Small intestine (tissue), 7 donors: Measurements from ENCODE around the gene CNIH2. TPM values are rescaled to one million over a fixed set of nuclear protein-coding genes. Genes with fewer than 3 reads are reported as not detected.
A peak's percentile ranks its signal among the peaks of the same experiment; 100 is the strongest.

ENCODE experiments used
- DNase-seq, 2 donors: peaks; one replicate each; pipeline versions ENCODE4 v3.0.0 to v3.0.0-alpha.2; 2013
- FAIRE-seq: peaks from 2 replicates; lab custom pipeline; 2012; peaks lifted over from hg19 to GRCh38; lab: Jason Lieb, UNC
- H3K27ac ChIP-seq, 3 donors: one replicate each; pipeline ENCODE4 v1.5.1; 2013; ENCODE audit warnings: low read length in 2 of 3, mild to moderate bottlenecking in 2 of 3, control low read depth in 1 of 3, inconsistent platforms in 1 of 3, low read depth in 1 of 3, moderate library complexity in 1 of 3
- H3K27me3 ChIP-seq, 3 donors: one replicate each; pipeline ENCODE4 v1.6.1; 2013; ENCODE audit warnings: low read length in 3 of 3, inconsistent platforms in 1 of 3; ENCODE audit not compliant: control insufficient read depth in 3 of 3, insufficient read depth in 3 of 3
- H3K36me3 ChIP-seq, 3 donors: one replicate each; pipeline ENCODE4 v1.6.1; 2013; ENCODE audit warnings: low read length in 3 of 3, inconsistent platforms in 1 of 3, low read depth in 1 of 3, mild to moderate bottlenecking in 1 of 3, moderate library complexity in 1 of 3; ENCODE audit not compliant: control insufficient read depth in 3 of 3, insufficient read depth in 2 of 3
- H3K4me1 ChIP-seq, 3 donors: one replicate each; pipeline ENCODE4 v1.6.1; 2013; ENCODE audit warnings: low read length in 2 of 3, inconsistent platforms in 1 of 3, low read depth in 1 of 3, mild to moderate bottlenecking in 1 of 3, moderate library complexity in 1 of 3; ENCODE audit not compliant: control insufficient read depth in 3 of 3, insufficient read depth in 2 of 3
- H3K4me3 ChIP-seq, 3 donors: one replicate each; pipeline ENCODE4 v1.5.1; 2013; ENCODE audit warnings: low read length in 3 of 3, control low read depth in 1 of 3, inconsistent platforms in 1 of 3, low read depth in 1 of 3, mild to moderate bottlenecking in 1 of 3, moderate library complexity in 1 of 3
- H3K9me3 ChIP-seq, 2 donors: one replicate each; pipeline ENCODE4 v1.6.1; 2013; ENCODE audit warnings: low read depth in 1 of 2, low read length in 1 of 2; ENCODE audit not compliant: control insufficient read depth in 2 of 2, insufficient read depth in 1 of 2
- WGBS, 3 donors: extraction: QIAGEN DNeasy Blood & Tissue Kit; methylation state at CpG; one replicate each; pipeline ENCODE4 v1.1.7; 2013; 5-methylcytosine and 5-hydroxymethylcytosine counted together
- polyA plus RNA-seq, 4 donors: library from polyadenylated mRNA; stranded (reverse) in 3 of 4; unstranded in 1 of 4; fragments of 200-250 nt in 3 of 4; fragments of 120-200 nt in 1 of 4; gene quantifications; one replicate each; pipeline versions ENCODE4 v1.2.1 to v1.2.3, GENCODE V29; 2013
- donor health status: healthy with polysubstance abuse.
- donor health status: control.
- donor health status: control.
- donor health status: Bipolar disorder and iron deficiency.
- donor health status: healthy.

CNIH2 gene
- polyA plus RNA-seq, 4 donors = 0.81 to 3.4 (median 0.99) TPM

- Histone ChIP-seq H3K4me1 (peaks cover 0 to 15% (median 0%) of the 10 kb centered on the region in 3 donors), H3K4me3 (no peak overlapping the region), H3K27ac (peak overlapping the region; percentile 5 to 71 (median 38)), H3K9me3 (no peaks in the 10 kb centered on the region), H3K27me3 (no peaks in the 10 kb centered on the region), H3K36me3 (peaks cover 0 to 3% (median 0%) of the 10 kb centered on the region in 3 donors)
- DNase-seq (peak in 1 of 2 donors; percentile 29), FAIRE-seq (no peak)
- WGBS, 3 donors = 43 to 64% (median 55%) methylated on average over 18 to 21 of the region's 21 CpGs
These were observed 48.5 kb downstream of the CNIH2 start for GRCh38 chr11:66326261-66327111.

GRCh38 chr11:66327171-66328030 is 49.4 kb downstream of the CNIH2 start:
- FAIRE-seq = no peak
- Histone ChIP-seq H3K27me3 (no peaks in the 10 kb centered on the region), H3K4me1 (peaks cover 0 to 15% (median 0%) of the 10 kb centered on the region in 3 donors), H3K9me3 (no peaks in the 10 kb centered on the region), H3K27ac (peak overlapping the region in 2 of 3 donors; percentile 9 to 38), H3K4me3 (no peak overlapping the region), H3K36me3 (peaks cover 0 to 12% (median 0%) of the 10 kb centered on the region in 3 donors)
- DNase-seq = no peak
- 79 to 86% (median 83%) methylated on average over 10 of the region's 10 CpGs for WGBS, 3 donors

- H3K36me3 ChIP-seq = peaks cover 0 to 18% (median 0%) of the 10 kb centered on the region in 3 donors
- FAIRE-seq = no peak
- WGBS, 3 donors = 42 to 57% (median 51%) methylated on average over 3 of the region's 3 CpGs
- DNase-seq = no peak
- peak overlapping the region in 1 of 3 donors; percentile 9 for H3K27ac ChIP-seq
- no peaks in the 10 kb centered on the region for H3K9me3 ChIP-seq
- peaks cover 0 to 15% (median 0%) of the 10 kb centered on the region in 3 donors for H3K4me1 ChIP-seq
- no peak overlapping the region for H3K4me3 ChIP-seq
- H3K27me3 ChIP-seq = no peaks in the 10 kb centered on the region
These were observed 50.0 kb downstream of the CNIH2 start for GRCh38 chr11:66328031-66328301.

DNA sequence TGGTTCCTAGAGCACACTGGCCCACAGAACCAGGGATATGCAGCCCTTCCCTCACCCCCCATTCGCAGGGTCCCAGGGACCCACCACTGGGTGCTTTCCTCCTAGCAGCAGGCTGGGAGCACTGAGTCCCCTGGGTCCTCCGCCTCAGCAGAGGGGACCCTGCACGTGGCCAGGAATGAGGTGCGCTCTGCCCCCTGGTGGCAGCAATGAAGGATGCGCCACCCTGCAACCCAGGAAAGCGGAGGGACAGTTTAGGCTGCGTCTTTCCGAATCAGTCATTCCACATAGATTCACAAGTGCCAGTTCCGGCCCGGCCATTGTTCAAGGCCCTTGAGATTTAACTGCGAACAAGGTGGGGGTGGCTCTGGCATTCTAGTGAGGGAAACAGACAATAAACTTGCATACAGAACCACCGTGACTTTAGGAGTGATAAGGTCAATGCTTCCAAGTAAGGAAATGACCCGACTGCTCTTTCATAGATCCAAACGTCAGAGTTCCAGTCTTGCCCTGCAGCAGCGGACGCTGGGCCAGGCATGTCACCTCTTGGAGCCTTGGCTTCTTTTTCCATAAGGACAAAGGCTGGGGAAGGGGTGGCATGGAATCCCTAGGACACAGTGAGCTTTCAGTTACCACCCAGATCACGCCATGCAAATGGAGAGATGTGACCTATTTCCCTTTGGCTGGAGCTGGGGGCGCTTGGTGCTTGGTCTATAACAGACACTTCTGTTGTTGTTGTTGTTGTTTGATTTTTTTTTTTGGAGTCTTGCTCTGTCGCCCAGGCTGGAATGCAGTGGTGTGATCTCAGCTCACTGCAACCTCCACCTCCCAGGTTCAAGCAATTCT is 50.5 kb downstream of the CNIH2 start:
- Histone ChIP-seq H3K27ac (peak overlapping the region in 1 of 3 donors; percentile 18), H3K36me3 (peaks cover 0 to 24% (median 0%) of the 10 kb centered on the region in 3 donors), H3K9me3 (no peaks in the 10 kb centered on the region), H3K27me3 (no peaks in the 10 kb centered on the region), H3K4me1 (peaks cover 0 to 15% (median 0%) of the 10 kb centered on the region in 3 donors), H3K4me3 (no peak overlapping the region)
- no peak for FAIRE-seq
- WGBS, 3 donors = 10 to 14% (median 12%) methylated on average over 18 to 19 of the region's 19 CpGs
- DNase-seq = peak; percentile 73 to 90

DNA sequence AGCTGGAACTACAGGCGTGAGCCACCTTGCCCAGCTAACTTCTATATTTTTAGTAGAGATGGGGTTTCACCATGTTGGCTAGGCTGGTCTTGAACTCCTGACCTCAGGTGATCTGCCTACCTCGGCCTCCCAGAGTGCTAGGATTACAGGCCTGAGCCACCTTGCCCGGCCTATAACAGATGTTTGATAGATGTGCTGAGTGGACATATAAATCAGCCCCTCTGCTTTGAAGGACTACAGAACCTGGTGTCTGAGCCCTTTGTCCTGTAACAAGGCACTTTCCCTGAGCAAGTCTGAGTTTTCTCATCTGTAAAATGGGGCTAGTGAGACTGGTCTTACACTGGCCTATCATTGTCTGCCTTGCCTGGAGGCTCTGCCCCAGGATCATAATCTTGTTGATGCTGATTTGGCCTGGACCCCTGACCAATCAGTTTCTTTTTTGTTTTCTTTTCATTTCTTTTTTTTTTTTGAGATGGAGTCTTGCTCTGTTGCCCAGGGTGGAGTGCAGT is 51.2 kb downstream of the CNIH2 start:
- WGBS, 3 donors = 75 to 85% (median 85%) methylated on average over 3 of the region's 3 CpGs
- peaks cover 0 to 27% (median 0%) of the 10 kb centered on the region in 3 donors for H3K36me3 ChIP-seq
- DNase-seq (no peak), FAIRE-seq (no peak)
- H3K9me3 ChIP-seq = no peaks in the 10 kb centered on the region
- H3K27ac ChIP-seq = no peak overlapping the region
- H3K4me3 ChIP-seq = no peak overlapping the region
- peaks cover 0 to 15% (median 0%) of the 10 kb centered on the region in 3 donors for H3K4me1 ChIP-seq
- H3K27me3 ChIP-seq = no peaks in the 10 kb centered on the region

GRCh38 chr11:66330931-66331330 is 53.0 kb downstream of the CNIH2 start:
- Histone ChIP-seq H3K36me3 (peaks cover 0 to 32% (median 0%) of the 10 kb centered on the region in 3 donors), H3K27me3 (no peaks in the 10 kb centered on the region), H3K27ac (no peak overlapping the region), H3K4me1 (peaks cover 0 to 22% (median 0%) of the 10 kb centered on the region in 3 donors), H3K4me3 (no peak overlapping the region), H3K9me3 (no peaks in the 10 kb centered on the region)
- no peak for DNase-seq
- FAIRE-seq = no peak
- WGBS, 3 donors = 66 to 77% (median 74%) methylated on average over 10 of the region's 10 CpGs

- no peak overlapping the region for H3K27ac ChIP-seq
- DNase-seq (no peak), FAIRE-seq (no peak)
- peaks cover 0 to 26% (median 0%) of the 10 kb centered on the region in 3 donors for H3K4me1 ChIP-seq
- H3K36me3 ChIP-seq = peaks cover 0 to 33% (median 0%) of the 10 kb centered on the region in 3 donors
- 91 to 92% (median 92%) methylated on average over 12 of the region's 12 CpGs for WGBS, 3 donors
- H3K9me3 ChIP-seq = no peaks in the 10 kb centered on the region
- no peaks in the 10 kb centered on the region for H3K27me3 ChIP-seq
- no peak overlapping the region for H3K4me3 ChIP-seq
These were observed 53.8 kb downstream of the CNIH2 start for GRCh38 chr11:66331542-66332370.
